Panc1 (cell line): ENCODE results near the gene MOK. TPM values are rescaled to one million over a fixed set of nuclear protein-coding genes. Genes with fewer than 3 reads are reported as not detected.

Source experiments
- ATAC-seq: fragments of 200-7000 bp; cut with Tn5 transposase; 2 replicates; pipeline ENCODE4 v1.9.1; 2020; ENCODE audit warnings: mild to moderate bottlenecking, moderate library complexity
- BruUV-seq: library from RNA; stranded (reverse); fragments of 400-500 nt; replicated peaks from 2 replicates; lab custom pipeline; 2021; lab: Mats Ljungman, UMichigan
- CTCF ChIA-PET: fragments of 300-600 bp; sonication (Branson Sonifier 250); formaldehyde crosslinking; loops from one replicate; lab custom pipeline; 2022; ENCODE audit warnings: antibody characterized with exemption; lab: Charles Lee
- POLR2A ChIA-PET: fragments of 300-600 bp; sonication (Branson Sonifier 250); formaldehyde crosslinking; loops from one replicate; lab custom pipeline; 2022; ENCODE audit warnings: antibody characterized with exemption; lab: Charles Lee
- DNase-seq: peaks from one replicate; pipeline ENCODE4 v3.0.0-alpha.2; 2010; ENCODE audit warnings: low read depth, low spot score
- H3K27ac ChIP-seq: 2 replicates; pipeline ENCODE4 v1.5.1; 2011; ENCODE audit warnings: mild to moderate bottlenecking, low read length, inconsistent platforms
- H3K27me3 ChIP-seq: fragments of 200-500 bp; sonication (Bioruptor generic); 2 replicates; pipeline ENCODE4 v1.6.0; 2014; ENCODE audit warnings: low read length, inconsistent platforms; ENCODE audit not compliant: control insufficient read depth, insufficient read depth
- H3K36me3 ChIP-seq: fragments of 200-500 bp; sonication (Bioruptor generic); 2 replicates; pipeline ENCODE4 v1.5.1; 2014; ENCODE audit warnings: inconsistent platforms, mild to moderate bottlenecking, low read length, moderate library complexity; ENCODE audit not compliant: control insufficient read depth, insufficient read depth
- H3K4me1 ChIP-seq: 2 replicates; pipeline ENCODE4 v1.5.1; 2011; ENCODE audit warnings: inconsistent platforms, mild to moderate bottlenecking, low read length, moderate library complexity; ENCODE audit not compliant: control insufficient read depth, insufficient read depth
- H3K4me3 ChIP-seq, 2 experiments: 2 replicates each; pipeline ENCODE4 v1.5.1; 2011 to 2012; ENCODE audit warnings: low read depth in 2 of 2, low read length in 2 of 2, mild to moderate bottlenecking in 2 of 2, inconsistent platforms in 1 of 2, moderate library complexity in 1 of 2
- H3K9me3 ChIP-seq: fragments of 200-500 bp; sonication (Bioruptor generic); 2 replicates; pipeline ENCODE4 v1.5.1; 2014; ENCODE audit warnings: low read depth, mild to moderate bottlenecking, inconsistent platforms, low read length, moderate library complexity; ENCODE audit not compliant: control insufficient read depth, insufficient read depth
- POLR2AphosphoS5 ChIP-seq: IDR thresholded peaks from 2 replicates; pipeline ENCODE4 v1.6.1; 2012; ENCODE audit warnings: mild to moderate bottlenecking, low read depth, low read length, moderate library complexity
- SIN3A ChIP-seq: IDR thresholded peaks from 2 replicates; pipeline ENCODE4 v1.6.1; 2012; ENCODE audit warnings: low read depth, mild to moderate bottlenecking, low read length, moderate library complexity, borderline replicate concordance; ENCODE audit not compliant: insufficient read depth
- TCF7L2 ChIP-seq: IDR thresholded peaks from 2 replicates; pipeline ENCODE4 v1.6.1; 2011; ENCODE audit warnings: mild to moderate bottlenecking, low read depth, low read length, inconsistent platforms
- in situ Hi-C: cut with HindIII; loops from 2 replicates; pipeline ENCODE4 v1.10.0; 2016; ENCODE audit warnings: low sequenced_read_pairs, low pct_unique_long_range_greater_than_20kb
- intact Hi-C: fragments of 100-400 bp; cut with micrococcal nuclease; formaldehyde crosslinking; loops from one replicate; pipeline ENCODE4 v1.10.0; 2022; ENCODE audit not compliant: unreplicated experiment
- total RNA-seq: library from RNA; stranded (reverse); gene quantifications from one replicate; pipeline ENCODE4 v1.2.1, GENCODE V29; 2021; ENCODE audit not compliant: unreplicated experiment
- TF ChIP-seq, protein P1 (sequence below), 2 experiments: IDR thresholded peaks; 2 replicates each; pipeline ENCODE4 v1.6.1; 2011 to 2012; ENCODE audit warnings: low read depth in 2 of 2, control low read depth in 1 of 2, low read length in 1 of 2, mild to moderate bottlenecking in 1 of 2, moderate library complexity in 1 of 2; ENCODE audit not compliant: insufficient read depth in 1 of 2
- TF ChIP-seq, protein P2 (sequence below): fragments of 450-650 bp; IDR thresholded peaks from 2 replicates; pipeline ENCODE4 v1.5.1; 2017; ENCODE audit warnings: mild to moderate bottlenecking

MOK gene
- total RNA-seq, 1 experiment from 2014 or later: 9.8 TPM

DNA sequence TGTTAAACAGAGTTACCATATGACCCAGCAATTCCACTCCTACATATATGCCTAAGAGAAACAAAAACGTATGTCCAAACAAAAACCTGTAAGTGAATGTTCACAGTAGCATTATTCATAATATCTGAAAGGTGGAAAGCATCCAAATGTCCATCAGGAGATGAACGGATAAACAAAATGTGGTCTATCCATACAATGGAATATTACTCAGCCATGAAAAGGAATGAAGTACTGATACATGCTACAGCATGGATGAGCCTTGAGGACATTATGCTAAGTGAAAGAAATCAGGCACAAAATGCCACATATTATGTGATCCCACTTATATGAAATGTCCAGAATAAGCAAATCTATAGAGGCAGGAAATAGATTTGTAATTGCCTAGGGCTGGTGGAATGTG is 16.8 kb downstream of the MOK start:
- ChIA-PET POLR2A (no interaction called here), CTCF (no interaction called here)
- in situ Hi-C loops: no loop called here

GRCh38 chr14:102285106-102285505 is 19.9 kb downstream of the MOK start:
- Histone ChIP-seq H3K27me3 (no peaks in the 10 kb centered on the region), H3K4me1 (peaks cover 6% of the 10 kb centered on the region; the same call in 1 of the 2 replicates), H3K9me3 (no peaks in the 10 kb centered on the region), H3K36me3 (no peaks in the 10 kb centered on the region), H3K4me3 (no peak overlapping the region), H3K27ac (no peak overlapping the region)
- DNase-seq: no peak
- intact Hi-C loops (no loop called here), in situ Hi-C loops (no loop called here)
- POLR2A ChIA-PET: no interaction called here
- TF ChIP-seq SIN3A (no peak), POLR2AphosphoS5 (no peak), TCF7L2 (no peak)
- TF ChIP-seq, protein P1, sequence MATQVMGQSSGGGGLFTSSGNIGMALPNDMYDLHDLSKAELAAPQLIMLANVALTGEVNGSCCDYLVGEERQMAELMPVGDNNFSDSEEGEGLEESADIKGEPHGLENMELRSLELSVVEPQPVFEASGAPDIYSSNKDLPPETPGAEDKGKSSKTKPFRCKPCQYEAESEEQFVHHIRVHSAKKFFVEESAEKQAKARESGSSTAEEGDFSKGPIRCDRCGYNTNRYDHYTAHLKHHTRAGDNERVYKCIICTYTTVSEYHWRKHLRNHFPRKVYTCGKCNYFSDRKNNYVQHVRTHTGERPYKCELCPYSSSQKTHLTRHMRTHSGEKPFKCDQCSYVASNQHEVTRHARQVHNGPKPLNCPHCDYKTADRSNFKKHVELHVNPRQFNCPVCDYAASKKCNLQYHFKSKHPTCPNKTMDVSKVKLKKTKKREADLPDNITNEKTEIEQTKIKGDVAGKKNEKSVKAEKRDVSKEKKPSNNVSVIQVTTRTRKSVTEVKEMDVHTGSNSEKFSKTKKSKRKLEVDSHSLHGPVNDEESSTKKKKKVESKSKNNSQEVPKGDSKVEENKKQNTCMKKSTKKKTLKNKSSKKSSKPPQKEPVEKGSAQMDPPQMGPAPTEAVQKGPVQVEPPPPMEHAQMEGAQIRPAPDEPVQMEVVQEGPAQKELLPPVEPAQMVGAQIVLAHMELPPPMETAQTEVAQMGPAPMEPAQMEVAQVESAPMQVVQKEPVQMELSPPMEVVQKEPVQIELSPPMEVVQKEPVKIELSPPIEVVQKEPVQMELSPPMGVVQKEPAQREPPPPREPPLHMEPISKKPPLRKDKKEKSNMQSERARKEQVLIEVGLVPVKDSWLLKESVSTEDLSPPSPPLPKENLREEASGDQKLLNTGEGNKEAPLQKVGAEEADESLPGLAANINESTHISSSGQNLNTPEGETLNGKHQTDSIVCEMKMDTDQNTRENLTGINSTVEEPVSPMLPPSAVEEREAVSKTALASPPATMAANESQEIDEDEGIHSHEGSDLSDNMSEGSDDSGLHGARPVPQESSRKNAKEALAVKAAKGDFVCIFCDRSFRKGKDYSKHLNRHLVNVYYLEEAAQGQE (IDR thresholded peaks at IDR 0.05; ENCODE audit: insufficient read depth in 1 of 2, low read depth in 2 of 2, low read length in 1 of 2): no peak
- TF ChIP-seq, protein P2, sequence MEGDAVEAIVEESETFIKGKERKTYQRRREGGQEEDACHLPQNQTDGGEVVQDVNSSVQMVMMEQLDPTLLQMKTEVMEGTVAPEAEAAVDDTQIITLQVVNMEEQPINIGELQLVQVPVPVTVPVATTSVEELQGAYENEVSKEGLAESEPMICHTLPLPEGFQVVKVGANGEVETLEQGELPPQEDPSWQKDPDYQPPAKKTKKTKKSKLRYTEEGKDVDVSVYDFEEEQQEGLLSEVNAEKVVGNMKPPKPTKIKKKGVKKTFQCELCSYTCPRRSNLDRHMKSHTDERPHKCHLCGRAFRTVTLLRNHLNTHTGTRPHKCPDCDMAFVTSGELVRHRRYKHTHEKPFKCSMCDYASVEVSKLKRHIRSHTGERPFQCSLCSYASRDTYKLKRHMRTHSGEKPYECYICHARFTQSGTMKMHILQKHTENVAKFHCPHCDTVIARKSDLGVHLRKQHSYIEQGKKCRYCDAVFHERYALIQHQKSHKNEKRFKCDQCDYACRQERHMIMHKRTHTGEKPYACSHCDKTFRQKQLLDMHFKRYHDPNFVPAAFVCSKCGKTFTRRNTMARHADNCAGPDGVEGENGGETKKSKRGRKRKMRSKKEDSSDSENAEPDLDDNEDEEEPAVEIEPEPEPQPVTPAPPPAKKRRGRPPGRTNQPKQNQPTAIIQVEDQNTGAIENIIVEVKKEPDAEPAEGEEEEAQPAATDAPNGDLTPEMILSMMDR: no peak
- BruUV-seq: no TSS peak
- CTCF ChIA-PET: no interaction called here
- ATAC-seq: 0 out of 2 replicates have a peak, but pooled peaks have one; percentile 61

More for the DNA sequence above, 16.8 kb downstream of the MOK start:
- TF ChIP-seq, protein P1 (IDR thresholded peaks at IDR 0.05; ENCODE audit: insufficient read depth in 1 of 2, low read depth in 2 of 2, low read length in 1 of 2): no peak
- no peak for TF ChIP-seq POLR2AphosphoS5
- TF ChIP-seq, protein P2: no peak
- no peak for TF ChIP-seq TCF7L2
- no peak for TF ChIP-seq SIN3A
- Histone ChIP-seq H3K4me3 (no peak overlapping the region), H3K27ac (no peak overlapping the region), H3K36me3 (no peaks in the 10 kb centered on the region), H3K4me1 (peaks cover 5% of the 10 kb centered on the region; the same call in 1 of the 2 replicates), H3K9me3 (no peaks in the 10 kb centered on the region), H3K27me3 (no peaks in the 10 kb centered on the region)
- intact Hi-C loops: no loop called here
- DNase-seq (no peak), ATAC-seq (no peak)
- BruUV-seq: no TSS peak
